HepG2 (cell line): ENCODE data around the gene CEP162. TPM values are rescaled to one million over a fixed set of nuclear protein-coding genes. Genes with fewer than 3 reads are reported as not detected.

ENCODE experiments used
- ATAC-seq: fragments of 200-7000 bp; cut with Tn5 transposase; 3 replicates; pipeline ENCODE4 v1.9.1; 2020; ENCODE audit warnings: mild to moderate bottlenecking, moderate library complexity
- BruUV-seq: library from RNA; stranded (reverse); fragments of 400-500 nt; replicated peaks from 2 replicates; lab custom pipeline; 2021; lab: Mats Ljungman, UMichigan
- CTCF ChIA-PET: fragments of 300-600 bp; formaldehyde crosslinking; extraction: SDS; loops from one replicate; lab custom pipeline; 2021; ENCODE audit warnings: low total read pairs, inconsistent platforms, low intra/inter-chr PET ratio; lab: Yijun Ruan, JAX
- POLR2A ChIA-PET: fragments of 350-600 bp; sonication (Branson Sonifier 250); formaldehyde crosslinking; loops from one replicate; lab custom pipeline; 2020; ENCODE audit warnings: antibody characterized with exemption, inconsistent platforms; lab: Yijun Ruan, JAX
- DNase-seq: peaks from one replicate; pipeline ENCODE4 v3.0.0-alpha.2; 2015; ENCODE audit warnings: low spot score
- FAIRE-seq: peaks from 3 replicates; lab custom pipeline; 2011; peaks lifted over from hg19 to GRCh38; lab: Jason Lieb, UNC
- H2AFZ ChIP-seq: one replicate; pipeline ENCODE4 v1.6.1; 2011; ENCODE audit warnings: low read length, inconsistent platforms
- H3K27ac ChIP-seq: fragments of 300-600 bp; 3 replicates; pipeline ENCODE4 v1.8.0; 2011; ENCODE audit warnings: mixed run types, mild to moderate bottlenecking, mixed read lengths, low read length, inconsistent platforms; ENCODE audit not compliant: insufficient read depth; ENCODE audit errors: extremely low read length
- H3K27me3 ChIP-seq, 2 experiments: fragments of 200-600 bp in 1 of 2; 2 replicates in 1 of 2; 3 replicates in 1 of 2; pipeline versions ENCODE4 v1.6.0 to v1.8.0; 2011; ENCODE audit warnings: low read length in 2 of 2, mild to moderate bottlenecking in 2 of 2, moderate library complexity in 2 of 2, inconsistent platforms in 1 of 2; ENCODE audit not compliant: insufficient read depth in 2 of 2, control insufficient read depth in 1 of 2
- H3K36me3 ChIP-seq, 2 experiments: fragments of 200-600 bp in 1 of 2; replicated peaks in 1 of 2; 2 replicates in 1 of 2; 3 replicates in 1 of 2; pipeline versions ENCODE4 v1.5.1 to v1.8.0; 2011; ENCODE audit warnings: low read length in 2 of 2, inconsistent platforms in 1 of 2; ENCODE audit not compliant: insufficient read depth in 2 of 2, control insufficient read depth in 1 of 2
- H3K4me1 ChIP-seq: 2 replicates; pipeline ENCODE4 v1.5.1; 2012; ENCODE audit warnings: low read length, inconsistent platforms; ENCODE audit not compliant: insufficient read depth
- H3K4me2 ChIP-seq: 2 replicates; pipeline ENCODE4 v1.6.0; 2011; ENCODE audit warnings: low read depth, low read length, inconsistent platforms
- H3K4me3 ChIP-seq, 3 experiments: fragments of 200-600 bp in 1 of 3; sonication (generic), shearing (Covaris generic) in 1 of 3; replicated peaks in 1 of 3; 2 replicates each; pipeline ENCODE4 v1.5.1; 2011 to 2016; ENCODE audit warnings: low read length in 3 of 3, inconsistent platforms in 2 of 3, low read depth in 2 of 3, mild to moderate bottlenecking in 2 of 3, control low read depth in 1 of 3, mixed read lengths in 1 of 3; ENCODE audit not compliant: insufficient read depth in 1 of 3
- H3K79me2 ChIP-seq: one replicate; pipeline ENCODE4 v1.6.1; 2011; ENCODE audit warnings: low read length, inconsistent platforms; ENCODE audit not compliant: insufficient read depth
- H3K9ac ChIP-seq: 2 replicates; pipeline ENCODE4 v1.6.0; 2011; ENCODE audit warnings: mild to moderate bottlenecking, low read depth, low read length, inconsistent platforms; ENCODE audit not compliant: insufficient read depth
- H3K9me3 ChIP-seq: 2 replicates; pipeline ENCODE4 v1.5.1; 2012; ENCODE audit warnings: mild to moderate bottlenecking, low read length
- H4K20me1 ChIP-seq: 2 replicates; pipeline ENCODE4 v1.6.0; 2011; ENCODE audit warnings: inconsistent platforms, mild to moderate bottlenecking, low read length, moderate library complexity; ENCODE audit not compliant: insufficient read depth
- CHCHD3 ChIP-seq: sonication (generic); formaldehyde crosslinking; IDR thresholded peaks from 2 replicates; pipeline ENCODE4 v1.8.0; 2022; ENCODE audit warnings: mild to moderate bottlenecking, missing genetic modification reagents, moderate library complexity
- DNMT3B ChIP-seq: conservative IDR thresholded peaks from 2 replicates; pipeline ENCODE4 v1.6.1; 2016; ENCODE audit warnings: missing biosample characterization, control low read depth
- GFI1 ChIP-seq: sonication (generic); formaldehyde crosslinking; IDR thresholded peaks from 2 replicates; pipeline ENCODE4 v1.5.0; 2020; ENCODE audit warnings: missing genetic modification reagents, mild to moderate bottlenecking, borderline replicate concordance
- HOXA3 ChIP-seq: sonication (generic); formaldehyde crosslinking; IDR thresholded peaks from 2 replicates; pipeline ENCODE4 v1.5.0; 2020; ENCODE audit warnings: missing genetic modification reagents
- JDP2 ChIP-seq: sonication (generic); formaldehyde crosslinking; IDR thresholded peaks from 2 replicates; pipeline ENCODE4 v1.8.1; 2022; ENCODE audit warnings: missing genetic modification reagents, borderline replicate concordance
- MAFK ChIP-seq, 2 experiments: IDR thresholded peaks in 1 of 2; conservative IDR thresholded peaks in 1 of 2; 2 replicates each; pipeline ENCODE4 v1.6.1; 2011; ENCODE audit warnings: improper control_type of control experiment in 2 of 2, low read length in 2 of 2
- NR2F6 ChIP-seq, 2 experiments: IDR thresholded peaks; 2 replicates each; pipeline ENCODE4 v1.6.1; 2016; ENCODE audit warnings: antibody characterized with exemption in 1 of 2, mild to moderate bottlenecking in 1 of 2
- PITX1 ChIP-seq: sonication (generic); formaldehyde crosslinking; IDR thresholded peaks from 2 replicates; pipeline ENCODE4 v1.5.1; 2020; ENCODE audit warnings: mild to moderate bottlenecking, missing genetic modification reagents
- POLR2G ChIP-seq: fragments of 200-400 bp; formaldehyde crosslinking; IDR thresholded peaks from 2 replicates; pipeline ENCODE4 v1.6.1; 2018; ENCODE audit warnings: mild to moderate bottlenecking, low read depth, low read length, moderate library complexity
- PRDM4 ChIP-seq: sonication (generic); formaldehyde crosslinking; IDR thresholded peaks from 2 replicates; pipeline ENCODE4 v1.9.0; 2021; ENCODE audit warnings: missing genetic modification reagents, borderline replicate concordance
- SKI ChIP-seq: fragments of 450-650 bp; IDR thresholded peaks from one replicate; pipeline ENCODE4 v1.6.1; 2018; ENCODE audit warnings: mild to moderate bottlenecking; ENCODE audit not compliant: partially characterized antibody
- SNAI1 ChIP-seq: sonication (generic); formaldehyde crosslinking; IDR thresholded peaks from 2 replicates; pipeline ENCODE4 v1.5.0; 2020; ENCODE audit warnings: mild to moderate bottlenecking, missing genetic modification reagents, borderline replicate concordance
- ZBTB20 ChIP-seq: sonication (generic); formaldehyde crosslinking; IDR thresholded peaks from 2 replicates; pipeline ENCODE4 v1.8.1; 2023; ENCODE audit warnings: missing genetic modification reagents, low read depth, mild to moderate bottlenecking, borderline replicate concordance
- ZFP91 ChIP-seq: sonication (generic); formaldehyde crosslinking; IDR thresholded peaks from 2 replicates; pipeline ENCODE4 v1.9.0; 2022; ENCODE audit warnings: missing genetic modification reagents, mild to moderate bottlenecking, borderline replicate concordance
- ZNF451 ChIP-seq: sonication (generic); formaldehyde crosslinking; IDR thresholded peaks from 2 replicates; pipeline ENCODE4 v1.5.0; 2020; ENCODE audit warnings: mild to moderate bottlenecking, missing genetic modification reagents
- WGBS: methylation state at CpG from one replicate; pipeline ENCODE4 v1.1.6; 2017; ENCODE audit warnings: low lambda C conversion rate; 5-methylcytosine and 5-hydroxymethylcytosine counted together
- in situ Hi-C: cut with HindIII; loops from 2 replicates; pipeline ENCODE4 v1.10.0; 2017; ENCODE audit warnings: low pct_unique_long_range_greater_than_20kb; ENCODE audit not compliant: extremely low pct_ligation_motif_present
- intact Hi-C: fragments of 100-400 bp; cut with micrococcal nuclease; formaldehyde crosslinking; loops from one replicate; pipeline ENCODE4 v1.10.0; 2022; ENCODE audit not compliant: unreplicated experiment
- polyA plus RNA-seq, 8 experiments: library from polyadenylated mRNA; depleted of rRNA in 3 of 8; stranded (reverse) in 7 of 8; unstranded in 1 of 8; fragments of >200 nt; fragmentation: Illumina TruSeq in 4 of 8; extraction: Trizol in 4 of 8; gene quantifications; 2 replicates each; pipeline versions ENCODE4 v1.2.1 to v1.2.3, GENCODE V29; 2011 to 2016; ENCODE audit warnings: low read depth in 4 of 8, missing spikeins in 1 of 8, mixed read lengths in 1 of 8; ENCODE audit not compliant: insufficient read depth in 1 of 8
- total RNA-seq, 5 experiments: library from RNA; depleted of rRNA; stranded (reverse); fragments of >200 nt; fragmentation: Illumina TruSeq; extraction: Trizol; gene quantifications; 2 replicates each; pipeline ENCODE4 v1.2.3, GENCODE V29; 2016; ENCODE audit warnings: low read depth in 1 of 5
- TF ChIP-seq, protein P1 (sequence below): sonication (generic); formaldehyde crosslinking; IDR thresholded peaks from 2 replicates; pipeline ENCODE4 v1.4.0; 2020; ENCODE audit warnings: mild to moderate bottlenecking, missing genetic modification reagents
- TF ChIP-seq, protein P2 (sequence below): sonication (generic); formaldehyde crosslinking; IDR thresholded peaks from 2 replicates; pipeline ENCODE4 v1.4.0; 2020; ENCODE audit warnings: low read depth, mild to moderate bottlenecking, missing genetic modification reagents

Gene CEP162
- total and polyA plus RNA-seq, 2 of the 13 experiments (the other 11 are each of a cell fraction or from before 2014, with no cell fraction given), result 0.50 to 7.9 TPM

DNA sequence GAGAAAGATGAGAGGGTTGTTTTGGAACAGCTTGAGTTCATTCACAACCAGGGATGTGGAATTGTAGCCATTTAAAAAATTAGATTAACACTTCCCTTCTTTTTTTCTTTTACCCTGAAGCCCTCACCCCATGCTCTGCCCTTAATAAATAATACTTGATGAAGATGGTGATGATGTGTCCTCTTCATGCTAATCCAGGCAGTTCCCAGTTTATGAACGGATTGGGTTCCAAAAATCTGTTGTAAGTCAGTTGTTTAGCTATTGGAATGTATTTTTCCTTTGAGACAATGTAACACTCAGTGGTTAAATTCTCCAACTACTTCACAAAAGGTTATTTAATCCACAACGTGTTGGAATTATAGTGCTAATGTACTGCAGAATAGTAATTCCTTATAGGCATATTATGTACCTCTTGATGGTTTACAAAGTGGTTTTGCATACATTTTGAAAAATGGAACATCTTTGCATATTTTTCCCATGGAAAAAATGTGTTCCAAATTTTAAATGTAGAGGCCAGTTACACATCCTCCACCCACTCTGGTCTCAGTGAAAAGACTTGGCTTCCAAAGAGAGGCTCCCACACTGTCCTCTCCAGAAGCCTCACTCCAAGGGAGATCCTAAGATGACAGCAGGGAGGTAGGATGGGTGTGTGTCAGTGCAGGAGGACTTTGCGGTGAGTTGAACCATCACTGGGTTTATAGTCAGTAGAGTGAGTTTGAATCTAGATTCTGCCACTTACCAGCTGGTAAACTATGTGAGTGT, 45.8 kb upstream of the CEP162 start (continued):
- TF ChIP-seq, protein P1, sequence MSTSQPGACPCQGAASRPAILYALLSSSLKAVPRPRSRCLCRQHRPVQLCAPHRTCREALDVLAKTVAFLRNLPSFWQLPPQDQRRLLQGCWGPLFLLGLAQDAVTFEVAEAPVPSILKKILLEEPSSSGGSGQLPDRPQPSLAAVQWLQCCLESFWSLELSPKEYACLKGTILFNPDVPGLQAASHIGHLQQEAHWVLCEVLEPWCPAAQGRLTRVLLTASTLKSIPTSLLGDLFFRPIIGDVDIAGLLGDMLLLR, result no peak
- TF ChIP-seq SNAI1 (CRISPR knock-in tag), result no peak
- TF ChIP-seq ZBTB20 (CRISPR knock-in tag), result no peak
- TF ChIP-seq, protein P2, sequence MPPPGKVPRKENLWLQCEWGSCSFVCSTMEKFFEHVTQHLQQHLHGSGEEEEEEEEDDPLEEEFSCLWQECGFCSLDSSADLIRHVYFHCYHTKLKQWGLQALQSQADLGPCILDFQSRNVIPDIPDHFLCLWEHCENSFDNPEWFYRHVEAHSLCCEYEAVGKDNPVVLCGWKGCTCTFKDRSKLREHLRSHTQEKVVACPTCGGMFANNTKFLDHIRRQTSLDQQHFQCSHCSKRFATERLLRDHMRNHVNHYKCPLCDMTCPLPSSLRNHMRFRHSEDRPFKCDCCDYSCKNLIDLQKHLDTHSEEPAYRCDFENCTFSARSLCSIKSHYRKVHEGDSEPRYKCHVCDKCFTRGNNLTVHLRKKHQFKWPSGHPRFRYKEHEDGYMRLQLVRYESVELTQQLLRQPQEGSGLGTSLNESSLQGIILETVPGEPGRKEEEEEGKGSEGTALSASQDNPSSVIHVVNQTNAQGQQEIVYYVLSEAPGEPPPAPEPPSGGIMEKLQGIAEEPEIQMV, result no peak
- no peak for TF ChIP-seq MAFK (conservative IDR thresholded peaks at IDR 0.05 in 1 of 2, IDR thresholded peaks at IDR 0.05 in 1 of 2; ENCODE audit: low read length in 2 of 2)
- TF ChIP-seq NR2F6 (IDR thresholded peaks at IDR 0.05), result no peak
- TF ChIP-seq NR2F6 (CRISPR knock-in tag; IDR thresholded peaks at IDR 0.05), result no peak
- no peak for TF ChIP-seq ZNF451 (CRISPR knock-in tag)
- no peak for TF ChIP-seq PITX1
- TF ChIP-seq GFI1, result no peak
- TF ChIP-seq CHCHD3 (CRISPR knock-in tag), result no peak

GRCh38 chr6:84272298-84272697, 44.9 kb upstream of the CEP162 start:
- Histone ChIP-seq H3K4me3 (no peak overlapping the region), H2AFZ (no peak overlapping the region), H3K27me3 (no peaks in the 10 kb centered on the region), H3K79me2 (no peaks in the 10 kb centered on the region), H3K4me1 (peaks cover 27% of the 10 kb centered on the region), H3K27ac (no peak overlapping the region), H3K36me3 (no peaks in the 10 kb centered on the region), H3K9ac (no peak overlapping the region), H3K4me2 (no peak overlapping the region), H3K9me3 (0 out of 2 replicates have a peak, but pooled peaks cover 4% of the 10 kb centered on the region), H4K20me1 (no peaks in the 10 kb centered on the region)
- POLR2A ChIA-PET, result no interaction called here
- in situ Hi-C loops, result no loop called here
- 91% methylated on average over 1 of the region's 1 CpG for WGBS
- intact Hi-C loops, result no loop called here
- no peak for DNase-seq
- FAIRE-seq, result no peak
- CTCF ChIA-PET, result no interaction called here
- ATAC-seq, result no peak
- BruUV-seq, result no TSS peak
- TF ChIP-seq POLR2G (no peak), DNMT3B (CRISPR knock-in tag) (no peak), PRDM4 (no peak), HOXA3 (CRISPR knock-in tag) (no peak), ZFP91 (CRISPR knock-in tag) (no peak), SKI (no peak), JDP2 (CRISPR knock-in tag) (no peak), CHCHD3 (CRISPR knock-in tag) (no peak)
